HL-60 (cell line): Measurements from ENCODE around the gene INTS7.

Experiments used
- DNase-seq, 2 experiments: peaks; one replicate each; pipeline ENCODE4 v3.0.0-alpha.2; 2010 to 2020; ENCODE audit warnings: low read depth in 1 of 2, low spot score in 1 of 2
- H3K27ac ChIP-seq: fragments of 250-450 bp; sonication (Bioruptor Pico); replicated peaks from 2 replicates; pipeline ENCODE4 v1.5.1; 2020; ENCODE audit warnings: mild to moderate bottlenecking, moderate library complexity
- H3K27me3 ChIP-seq: fragments of 250-450 bp; sonication (Bioruptor Pico); 2 replicates; pipeline ENCODE4 v1.5.1; 2021; ENCODE audit warnings: mild to moderate bottlenecking, moderate library complexity; ENCODE audit not compliant: insufficient read depth, poor library complexity, severe bottlenecking
- H3K4me3 ChIP-seq: replicated peaks from 2 replicates; pipeline ENCODE4 v1.5.1; 2011; ENCODE audit warnings: mild to moderate bottlenecking, control low read depth, low read length; ENCODE audit not compliant: insufficient read depth
- GABPA ChIP-seq: IDR thresholded peaks from 2 replicates; pipeline ENCODE4 v1.6.1; 2012; ENCODE audit warnings: low read depth
- POLR2AphosphoS5 ChIP-seq: IDR thresholded peaks from 2 replicates; pipeline ENCODE4 v1.6.1; 2012; ENCODE audit warnings: low read depth
- SPI1 ChIP-seq: IDR thresholded peaks from 2 replicates; pipeline ENCODE4 v1.6.1; 2012; ENCODE audit warnings: low read depth, mild to moderate bottlenecking, borderline replicate concordance
- TF ChIP-seq, protein P1 (sequence below): IDR thresholded peaks from 2 replicates; pipeline ENCODE4 v1.6.1; 2012; ENCODE audit warnings: low read depth; ENCODE audit not compliant: insufficient replicate concordance
- TF ChIP-seq, protein P2 (sequence below): IDR thresholded peaks from one replicate; pipeline ENCODE4 v1.5.1; 2011; ENCODE audit warnings: low read length, control low read depth, inconsistent platforms; ENCODE audit not compliant: insufficient read depth

Gene INTS7

DNA sequence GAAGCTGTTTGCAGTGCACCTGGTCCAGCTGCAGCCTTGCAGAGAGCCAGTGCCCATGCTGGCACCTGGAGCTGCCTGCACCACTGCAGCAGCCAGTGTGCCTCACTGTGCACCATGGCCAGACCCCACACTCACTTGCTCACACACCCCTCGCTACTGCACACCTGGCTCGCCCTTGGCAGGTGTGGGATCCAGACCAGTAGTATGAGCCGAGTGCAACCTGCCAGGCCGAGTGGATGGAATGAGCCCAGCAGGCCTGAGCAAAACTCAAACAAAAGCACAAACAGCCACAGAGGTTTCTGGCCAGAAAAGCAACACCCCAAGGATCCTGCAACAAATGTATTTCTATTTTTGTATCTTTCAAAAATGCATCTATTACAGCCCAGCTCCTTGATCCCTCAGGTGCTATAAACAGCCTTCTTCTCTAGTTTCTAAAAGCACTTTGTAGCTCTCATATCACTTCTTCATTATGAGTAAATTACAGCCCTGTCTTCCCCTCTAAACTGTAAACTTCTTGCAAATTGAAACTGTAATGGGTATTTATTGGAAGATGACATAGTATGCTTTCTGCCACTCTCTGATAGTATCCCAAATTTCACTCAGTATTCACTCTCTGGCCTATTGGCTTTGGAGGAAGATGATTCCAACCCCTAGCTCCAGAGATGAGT is 132.6 kb downstream of the INTS7 start:
- Histone ChIP-seq H3K27ac (no peak overlapping the region), H3K27me3 (no peaks in the 10 kb centered on the region), H3K4me3 (no peak overlapping the region)
- no peak for DNase-seq
- TF ChIP-seq, protein P1, sequence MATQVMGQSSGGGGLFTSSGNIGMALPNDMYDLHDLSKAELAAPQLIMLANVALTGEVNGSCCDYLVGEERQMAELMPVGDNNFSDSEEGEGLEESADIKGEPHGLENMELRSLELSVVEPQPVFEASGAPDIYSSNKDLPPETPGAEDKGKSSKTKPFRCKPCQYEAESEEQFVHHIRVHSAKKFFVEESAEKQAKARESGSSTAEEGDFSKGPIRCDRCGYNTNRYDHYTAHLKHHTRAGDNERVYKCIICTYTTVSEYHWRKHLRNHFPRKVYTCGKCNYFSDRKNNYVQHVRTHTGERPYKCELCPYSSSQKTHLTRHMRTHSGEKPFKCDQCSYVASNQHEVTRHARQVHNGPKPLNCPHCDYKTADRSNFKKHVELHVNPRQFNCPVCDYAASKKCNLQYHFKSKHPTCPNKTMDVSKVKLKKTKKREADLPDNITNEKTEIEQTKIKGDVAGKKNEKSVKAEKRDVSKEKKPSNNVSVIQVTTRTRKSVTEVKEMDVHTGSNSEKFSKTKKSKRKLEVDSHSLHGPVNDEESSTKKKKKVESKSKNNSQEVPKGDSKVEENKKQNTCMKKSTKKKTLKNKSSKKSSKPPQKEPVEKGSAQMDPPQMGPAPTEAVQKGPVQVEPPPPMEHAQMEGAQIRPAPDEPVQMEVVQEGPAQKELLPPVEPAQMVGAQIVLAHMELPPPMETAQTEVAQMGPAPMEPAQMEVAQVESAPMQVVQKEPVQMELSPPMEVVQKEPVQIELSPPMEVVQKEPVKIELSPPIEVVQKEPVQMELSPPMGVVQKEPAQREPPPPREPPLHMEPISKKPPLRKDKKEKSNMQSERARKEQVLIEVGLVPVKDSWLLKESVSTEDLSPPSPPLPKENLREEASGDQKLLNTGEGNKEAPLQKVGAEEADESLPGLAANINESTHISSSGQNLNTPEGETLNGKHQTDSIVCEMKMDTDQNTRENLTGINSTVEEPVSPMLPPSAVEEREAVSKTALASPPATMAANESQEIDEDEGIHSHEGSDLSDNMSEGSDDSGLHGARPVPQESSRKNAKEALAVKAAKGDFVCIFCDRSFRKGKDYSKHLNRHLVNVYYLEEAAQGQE: no peak
- TF ChIP-seq, protein P2, sequence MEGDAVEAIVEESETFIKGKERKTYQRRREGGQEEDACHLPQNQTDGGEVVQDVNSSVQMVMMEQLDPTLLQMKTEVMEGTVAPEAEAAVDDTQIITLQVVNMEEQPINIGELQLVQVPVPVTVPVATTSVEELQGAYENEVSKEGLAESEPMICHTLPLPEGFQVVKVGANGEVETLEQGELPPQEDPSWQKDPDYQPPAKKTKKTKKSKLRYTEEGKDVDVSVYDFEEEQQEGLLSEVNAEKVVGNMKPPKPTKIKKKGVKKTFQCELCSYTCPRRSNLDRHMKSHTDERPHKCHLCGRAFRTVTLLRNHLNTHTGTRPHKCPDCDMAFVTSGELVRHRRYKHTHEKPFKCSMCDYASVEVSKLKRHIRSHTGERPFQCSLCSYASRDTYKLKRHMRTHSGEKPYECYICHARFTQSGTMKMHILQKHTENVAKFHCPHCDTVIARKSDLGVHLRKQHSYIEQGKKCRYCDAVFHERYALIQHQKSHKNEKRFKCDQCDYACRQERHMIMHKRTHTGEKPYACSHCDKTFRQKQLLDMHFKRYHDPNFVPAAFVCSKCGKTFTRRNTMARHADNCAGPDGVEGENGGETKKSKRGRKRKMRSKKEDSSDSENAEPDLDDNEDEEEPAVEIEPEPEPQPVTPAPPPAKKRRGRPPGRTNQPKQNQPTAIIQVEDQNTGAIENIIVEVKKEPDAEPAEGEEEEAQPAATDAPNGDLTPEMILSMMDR: no peak
- TF ChIP-seq POLR2AphosphoS5 (no peak), SPI1 (no peak), GABPA (no peak)

DNA sequence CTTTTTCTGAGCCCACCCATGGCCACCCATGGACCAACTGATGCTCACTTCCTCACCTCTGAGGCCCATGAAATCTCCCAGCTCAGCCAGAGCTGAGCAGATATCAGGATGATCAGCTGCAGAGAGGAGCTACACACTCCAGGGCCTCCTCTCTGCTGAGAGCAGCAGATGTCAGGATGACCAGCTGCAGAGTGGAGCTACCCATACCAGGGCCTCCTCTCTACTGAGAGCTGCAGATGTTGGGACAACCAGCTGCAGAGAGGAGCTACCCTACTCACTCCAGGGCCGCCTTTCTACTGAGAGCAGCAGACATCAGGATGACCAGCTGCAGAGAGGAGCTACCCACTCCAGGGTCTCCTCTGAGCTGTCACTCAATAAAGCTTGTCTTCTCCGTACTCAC is 133.4 kb downstream of the INTS7 start:
- Histone ChIP-seq H3K27me3 (no peaks in the 10 kb centered on the region), H3K27ac (no peak overlapping the region), H3K4me3 (no peak overlapping the region)
- no peak for TF ChIP-seq SPI1
- no peak for TF ChIP-seq POLR2AphosphoS5
- no peak for TF ChIP-seq GABPA
- TF ChIP-seq, protein P1: no peak
- TF ChIP-seq, protein P2: no peak
- DNase-seq: no peak

DNA sequence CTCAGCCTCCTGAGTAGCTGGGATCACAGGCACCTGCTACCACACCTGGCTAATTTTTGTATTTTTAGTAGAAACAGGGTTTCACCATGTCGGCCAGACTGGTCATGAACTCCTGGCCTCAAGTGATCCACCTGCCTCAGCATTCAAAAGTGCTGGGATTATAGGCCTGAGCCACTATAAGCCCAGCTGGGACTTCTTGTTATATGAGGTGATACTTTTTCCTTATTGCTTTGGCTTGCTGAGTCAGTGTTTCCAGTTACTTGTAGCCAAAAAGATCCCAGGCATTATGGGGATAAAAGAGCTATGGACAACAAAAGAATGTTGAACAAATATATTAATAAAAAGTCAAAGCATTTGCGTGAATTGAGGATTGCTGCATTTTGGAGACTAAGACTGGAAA is 134.9 kb downstream of the INTS7 start:
- TF ChIP-seq, protein P2: no peak
- TF ChIP-seq, protein P1: no peak
- TF ChIP-seq SPI1 (no peak), GABPA (no peak), POLR2AphosphoS5 (no peak)
- Histone ChIP-seq H3K27me3 (no peaks in the 10 kb centered on the region), H3K4me3 (no peak overlapping the region), H3K27ac (no peak overlapping the region)
- DNase-seq: no peak
